IPS-18c (cell line): Measurements from ENCODE around the gene MRPL14.
"Not testable (repeated sequence)": the region's sequence is repeated elsewhere in the genome, so short reads cannot be mapped to it uniquely, and the experiment has no call there.

ENCODE experiments used
- H3K4me3 ChIP-seq: 2 replicates; pipeline ENCODE4 v1.7.0; 2013; ENCODE audit warnings: low read depth, mild to moderate bottlenecking, low read length, moderate library complexity; ENCODE audit not compliant: insufficient read depth
- H3K9me3 ChIP-seq: one replicate; pipeline ENCODE4 v1.6.1; 2013; ENCODE audit warnings: mild to moderate bottlenecking, low read length, moderate library complexity; ENCODE audit not compliant: control insufficient read depth, insufficient read depth

Gene MRPL14

GRCh38 chr6:44152533-44152932, 25.3 kb upstream of the MRPL14 start:
- H3K4me3 ChIP-seq = no peak overlapping the region
- H3K9me3 ChIP-seq = peaks cover 2% of the 10 kb centered on the region

- no peak overlapping the region for H3K4me3 ChIP-seq
- H3K9me3 ChIP-seq = peaks cover 2% of the 10 kb centered on the region
Observed at GRCh38 chr6:44152109-44152461, 24.8 kb upstream of the MRPL14 start.

- Histone ChIP-seq H3K4me3 (no peak overlapping the region), H3K9me3 (no peaks in the 10 kb centered on the region)
Observed at GRCh38 chr6:44151348-44152108, 24.3 kb upstream of the MRPL14 start.

GRCh38 chr6:44150317-44150917, 23.2 kb upstream of the MRPL14 start:
- Histone ChIP-seq H3K9me3 (no peaks in the 10 kb centered on the region), H3K4me3 (no peak overlapping the region)

GRCh38 chr6:44149369-44150012, 22.2 kb upstream of the MRPL14 start:
- H3K4me3 ChIP-seq = no peak overlapping the region
- no peaks in the 10 kb centered on the region for H3K9me3 ChIP-seq

- H3K4me3 ChIP-seq = no peak overlapping the region
- no peaks in the 10 kb centered on the region for H3K9me3 ChIP-seq
Observed at GRCh38 chr6:44148306-44148705, 21.1 kb upstream of the MRPL14 start.

- H3K9me3 ChIP-seq = no peaks in the 10 kb centered on the region
- no peak overlapping the region for H3K4me3 ChIP-seq
Observed at GRCh38 chr6:44147256-44147655, 20.0 kb upstream of the MRPL14 start.

- no peaks in the 10 kb centered on the region for H3K9me3 ChIP-seq
- H3K4me3 ChIP-seq = no peak overlapping the region
Observed at GRCh38 chr6:44146685-44147084, 19.4 kb upstream of the MRPL14 start.

GRCh38 chr6:44145839-44146238, 18.6 kb upstream of the MRPL14 start:
- Histone ChIP-seq H3K4me3 (no peak overlapping the region), H3K9me3 (no peaks in the 10 kb centered on the region)

- not testable (repeated sequence) for H3K9me3 ChIP-seq, H3K4me3 ChIP-seq
Observed at GRCh38 chr6:44144536-44144935, 17.3 kb upstream of the MRPL14 start.

GRCh38 chr6:44143731-44144130, 16.5 kb upstream of the MRPL14 start:
- Histone ChIP-seq H3K9me3 (no peaks in the 10 kb centered on the region), H3K4me3 (no peak overlapping the region)

- Histone ChIP-seq H3K4me3 (no peak overlapping the region), H3K9me3 (no peaks in the 10 kb centered on the region)
Observed at GRCh38 chr6:44142835-44143234, 15.6 kb upstream of the MRPL14 start.

GRCh38 chr6:44139351-44139743, 12.1 kb upstream of the MRPL14 start:
- Histone ChIP-seq H3K4me3 (no peak overlapping the region), H3K9me3 (no peaks in the 10 kb centered on the region)

GRCh38 chr6:44138717-44139350, 11.6 kb upstream of the MRPL14 start:
- H3K9me3 ChIP-seq = no peaks in the 10 kb centered on the region
- H3K4me3 ChIP-seq = no peak overlapping the region

- no peak overlapping the region for H3K4me3 ChIP-seq
- H3K9me3 ChIP-seq = no peaks in the 10 kb centered on the region
Observed at GRCh38 chr6:44135875-44136274, 8.6 kb upstream of the MRPL14 start.

- H3K9me3 ChIP-seq = no peaks in the 10 kb centered on the region
- H3K4me3 ChIP-seq = no peak overlapping the region
Observed at GRCh38 chr6:44135173-44135758, 8.0 kb upstream of the MRPL14 start.

GRCh38 chr6:44133981-44134711, 6.9 kb upstream of the MRPL14 start:
- no peaks in the 10 kb centered on the region for H3K9me3 ChIP-seq

More at GRCh38 chr6:44133981-44134711, 6.9 kb upstream of the MRPL14 start:
- H3K4me3 ChIP-seq = no peak overlapping the region
